Endothelial cell of umbilical vein (primary cell): Measurements from ENCODE around the gene KLHL30. TPM values are rescaled to one million over a fixed set of nuclear protein-coding genes. Genes with fewer than 3 reads are reported as not detected.

Experiments used
- BruUV-seq: library from RNA; stranded (reverse); fragments of 400-500 nt; replicated peaks from 2 replicates; lab custom pipeline; 2021; lab: Mats Ljungman, UMichigan
- CTCF ChIA-PET: fragments of 300-600, 350-600 bp; sonication (Branson Sonifier 250); formaldehyde crosslinking; loops from one replicate; lab custom pipeline; 2021; ENCODE audit warnings: antibody characterized with exemption, inconsistent platforms; lab: Charles Lee
- POLR2A ChIA-PET: fragments of 300-600, 350-600 bp; sonication (Branson Sonifier 250); formaldehyde crosslinking; loops from one replicate; lab custom pipeline; 2021; ENCODE audit warnings: antibody characterized with exemption, inconsistent platforms; lab: Charles Lee
- DNase-seq: peaks from one replicate; pipeline ENCODE4 v3.0.0-alpha.2; 2011; ENCODE audit warnings: low read depth, low spot score
- FAIRE-seq: peaks from 2 replicates; lab custom pipeline; 2011; peaks lifted over from hg19 to GRCh38; lab: Jason Lieb, UNC
- H2AFZ ChIP-seq: 2 replicates; pipeline ENCODE4 v1.6.0; 2012; ENCODE audit warnings: low read depth, low read length, control low read depth, inconsistent platforms
- H3K27ac ChIP-seq: 2 replicates; pipeline ENCODE4 v1.5.1; 2011; ENCODE audit warnings: low read depth, mild to moderate bottlenecking, control low read depth, low read length, moderate library complexity; ENCODE audit not compliant: insufficient read depth
- H3K27me3 ChIP-seq, 2 experiments: 2 replicates each; pipeline versions ENCODE4 v1.6.0 to v1.6.1; 2011; ENCODE audit warnings: low read length in 2 of 2, mixed read lengths in 1 of 2; ENCODE audit not compliant: control insufficient read depth in 2 of 2, insufficient read depth in 2 of 2
- H3K36me3 ChIP-seq, 2 experiments: 2 replicates in 1 of 2; 3 replicates in 1 of 2; pipeline ENCODE4 v1.5.1; 2011; ENCODE audit warnings: low read length in 2 of 2, mild to moderate bottlenecking in 1 of 2, moderate library complexity in 1 of 2; ENCODE audit not compliant: control insufficient read depth in 2 of 2, insufficient read depth in 2 of 2; ENCODE audit errors: extremely low read depth in 1 of 2
- H3K4me1 ChIP-seq: 3 replicates; pipeline ENCODE4 v1.5.1; 2011; ENCODE audit warnings: mild to moderate bottlenecking, low read length; ENCODE audit not compliant: control insufficient read depth, insufficient read depth; ENCODE audit errors: extremely low read depth
- H3K4me2 ChIP-seq: 2 replicates; pipeline ENCODE4 v1.6.1; 2011; ENCODE audit warnings: low read length, control low read depth, mixed read lengths; ENCODE audit not compliant: insufficient read depth
- H3K4me3 ChIP-seq, 3 experiments: fragments of 200-600 bp in 1 of 3; sonication (generic), shearing (Covaris generic) in 1 of 3; replicated peaks in 1 of 3; 2 replicates each; pipeline ENCODE4 v1.5.1; 2011 to 2016; ENCODE audit warnings: control low read depth in 3 of 3, low read length in 3 of 3, mild to moderate bottlenecking in 2 of 3, inconsistent platforms in 1 of 3, low read depth in 1 of 3, moderate library complexity in 1 of 3; ENCODE audit not compliant: insufficient read depth in 1 of 3
- H3K79me2 ChIP-seq: 2 replicates; pipeline ENCODE4 v1.6.0; 2012; ENCODE audit warnings: low read length, inconsistent platforms; ENCODE audit not compliant: control insufficient read depth, insufficient read depth
- H3K9ac ChIP-seq: replicated peaks from 2 replicates; pipeline ENCODE3; 2011; ENCODE audit warnings: low read length, control low read depth; ENCODE audit not compliant: insufficient read depth; ENCODE audit errors: extremely low read depth
- H3K9me1 ChIP-seq: replicated peaks from 3 replicates; pipeline ENCODE4 v1.6.0; 2011; ENCODE audit warnings: mild to moderate bottlenecking, low read length; ENCODE audit not compliant: control insufficient read depth, insufficient read depth; ENCODE audit errors: extremely low read depth
- H3K9me3 ChIP-seq: replicated peaks from 2 replicates; pipeline ENCODE4 v1.5.1; 2012; ENCODE audit warnings: low read length, inconsistent platforms; ENCODE audit not compliant: control insufficient read depth, insufficient read depth
- H4K20me1 ChIP-seq: replicated peaks from 2 replicates; pipeline ENCODE3; 2011; ENCODE audit warnings: mild to moderate bottlenecking, low read length; ENCODE audit not compliant: control insufficient read depth, insufficient read depth; ENCODE audit errors: extremely low read depth
- CTCF ChIP-seq, 2 donors: IDR thresholded peaks; 1 replicate in 1 of 2; 2 replicates in 1 of 2; pipeline ENCODE4 v1.5.1; 2011; ENCODE audit warnings: low read length in 2 of 2, mild to moderate bottlenecking in 2 of 2, moderate library complexity in 2 of 2, control low read depth in 1 of 2, inconsistent platforms in 1 of 2, low read depth in 1 of 2; ENCODE audit not compliant: insufficient read depth in 1 of 2; ENCODE audit errors: extremely low read depth in 1 of 2
- EZH2 ChIP-seq: IDR thresholded peaks from 2 replicates; pipeline ENCODE4 v1.6.1; 2012; ENCODE audit warnings: borderline replicate concordance, low read depth, mild to moderate bottlenecking, moderate library complexity, low read length, inconsistent platforms; ENCODE audit not compliant: severe bottlenecking
- FOS ChIP-seq: IDR thresholded peaks from 2 replicates; pipeline ENCODE4 v1.6.1; 2011; ENCODE audit warnings: mild to moderate bottlenecking, low read length, moderate library complexity, borderline replicate concordance; ENCODE audit not compliant: insufficient read depth
- GATA2 ChIP-seq: IDR thresholded peaks from 2 replicates; pipeline ENCODE4 v1.7.0; 2011; ENCODE audit warnings: low read depth, mild to moderate bottlenecking, moderate library complexity, mixed read lengths, low read length; ENCODE audit not compliant: insufficient read length, insufficient read depth
- JUN ChIP-seq: IDR thresholded peaks from 2 replicates; pipeline ENCODE4 v1.6.1; 2011; ENCODE audit warnings: borderline replicate concordance, low read depth; ENCODE audit not compliant: insufficient read length, insufficient read depth
- MAX ChIP-seq: IDR thresholded peaks from 2 replicates; pipeline ENCODE4 v1.6.1; 2011; ENCODE audit not compliant: insufficient read depth, insufficient read length
- MYC ChIP-seq: IDR thresholded peaks from one replicate; pipeline ENCODE4 v1.6.1; 2011; ENCODE audit warnings: mild to moderate bottlenecking, low read depth, low read length
- POLR2A ChIP-seq: IDR thresholded peaks from 2 replicates; pipeline ENCODE4 v1.6.1; 2012; ENCODE audit warnings: low read depth, mild to moderate bottlenecking, control low read depth, low read length
- POLR2AphosphoS5 ChIP-seq: IDR thresholded peaks from 2 replicates; pipeline ENCODE4 v1.6.1; 2012; ENCODE audit warnings: low read depth, mild to moderate bottlenecking, control low read depth, low read length, moderate library complexity; ENCODE audit not compliant: insufficient read depth
- dilution Hi-C: fragments of 300-500 bp; cut with MboI; formaldehyde crosslinking; loops from one replicate; pipeline ENCODE4 v1.15.0; 2019; ENCODE audit warnings: low sequenced_read_pairs; ENCODE audit not compliant: extremely low pct_ligation_motif_present
- intact Hi-C: fragments of 100-400 bp; cut with micrococcal nuclease; formaldehyde crosslinking; loops from one replicate; pipeline ENCODE4 v1.10.0; 2022
- polyA plus RNA-seq, 4 experiments: library from polyadenylated mRNA; depleted of rRNA in 3 of 4; stranded (reverse) in 3 of 4; unstranded in 1 of 4; fragments of >200 nt; gene quantifications; 2 replicates each; pipeline versions ENCODE4 v1.2.1 to v1.2.3, GENCODE V29; 2011 to 2012; ENCODE audit warnings: missing spikeins in 1 of 4
- total RNA-seq: library from RNA; stranded (reverse); gene quantifications from 2 replicates; pipeline ENCODE4 v1.2.3, GENCODE V29; 2021

The KLHL30 gene
- total and polyA plus RNA-seq, 2 donors (not counting 3 experiments of a cell fraction or from before 2014, with no cell fraction given): not detected

GRCh38 chr2:238146884-238147544, 8.5 kb downstream of the KLHL30 start:
- DNase-seq (no peak), FAIRE-seq (no peak)
- H3K36me3 ChIP-seq: no peaks in the 10 kb centered on the region
- H3K9me1 ChIP-seq: no peaks in the 10 kb centered on the region
- no peaks in the 10 kb centered on the region for H3K27me3 ChIP-seq
- no peak overlapping the region for H2AFZ ChIP-seq
- no peak for TF ChIP-seq JUN
- TF ChIP-seq EZH2: no peak
- no peak for TF ChIP-seq POLR2AphosphoS5
- TF ChIP-seq MAX: no peak
- TF ChIP-seq CTCF (IDR thresholded peaks at IDR 0.05; ENCODE audit: extremely low read depth in 1 of 2, insufficient read depth in 1 of 2, low read depth in 1 of 2, low read length in 2 of 2): no peak
- no peak for TF ChIP-seq FOS
- TF ChIP-seq POLR2A: no peak
- no peak for TF ChIP-seq GATA2
- TF ChIP-seq MYC: no peak
- H3K9ac ChIP-seq: no peak overlapping the region
- H3K4me3 ChIP-seq: no peak overlapping the region
- dilution Hi-C loops (no loop called here), intact Hi-C loops (no loop called here)
- no peaks in the 10 kb centered on the region for H3K9me3 ChIP-seq
- ChIA-PET POLR2A (no interaction called here), CTCF (no interaction called here)
- no peak overlapping the region for H3K27ac ChIP-seq
- no peaks in the 10 kb centered on the region for H4K20me1 ChIP-seq
- BruUV-seq: no TSS peak
- H3K79me2 ChIP-seq: no peaks in the 10 kb centered on the region
- H3K4me2 ChIP-seq: no peak overlapping the region
- H3K4me1 ChIP-seq: no peaks in the 10 kb centered on the region
